K562 (cell line): Measurements from ENCODE around the gene RSRC1. TPM values are rescaled to one million over a fixed set of nuclear protein-coding genes. Genes with fewer than 3 reads are reported as not detected.

Source experiments
- ATF4 ChIP-seq: fragments of 450-650 bp; formaldehyde crosslinking; IDR thresholded peaks from 2 replicates; pipeline ENCODE4 v1.4.0; 2022; ENCODE audit warnings: mild to moderate bottlenecking, moderate library complexity
- CCAR2 ChIP-seq: fragments of 200-400 bp; formaldehyde crosslinking; IDR thresholded peaks from 2 replicates; pipeline ENCODE4 v1.6.1; 2017; ENCODE audit warnings: mild to moderate bottlenecking, low read depth, low read length
- GATAD2B ChIP-seq: fragments of 450-650 bp; IDR thresholded peaks from 2 replicates; pipeline ENCODE4 v1.6.1; 2017; ENCODE audit warnings: mild to moderate bottlenecking, borderline replicate concordance
- HMGXB4 ChIP-seq: sonication (generic); formaldehyde crosslinking; IDR thresholded peaks from 2 replicates; pipeline ENCODE4 v1.8.1; 2023; ENCODE audit warnings: mild to moderate bottlenecking, missing genetic modification reagents
- PHF21A ChIP-seq: fragments of 450-650 bp; IDR thresholded peaks from 2 replicates; pipeline ENCODE4 v1.6.1; 2017; ENCODE audit warnings: low read depth, borderline replicate concordance
- SMC3 ChIP-seq: conservative IDR thresholded peaks from 2 replicates; pipeline ENCODE4 v1.6.1; 2011; ENCODE audit warnings: low read depth, low read length, improper control_type of control experiment; ENCODE audit not compliant: insufficient read depth
- SPI1 ChIP-seq: IDR thresholded peaks from 2 replicates; pipeline ENCODE4 v1.6.1; 2011; ENCODE audit warnings: low read depth, low read length, control low read depth, borderline replicate concordance
- TCF7 ChIP-seq: sonication (generic); IDR thresholded peaks from 2 replicates; pipeline ENCODE4 v1.6.1; 2016; ENCODE audit warnings: antibody characterized with exemption, borderline replicate concordance
- TCFL5 ChIP-seq: fragments of 250-450 bp; sonication (Bioruptor Pico); conservative IDR thresholded peaks from 2 replicates; pipeline ENCODE4 v1.6.1; 2021; ENCODE audit warnings: mild to moderate bottlenecking, moderate library complexity, matching md5 sums
- ZBTB34 ChIP-seq: fragments of 250-450 bp; sonication (Bioruptor Pico); IDR thresholded peaks from 2 replicates; pipeline ENCODE4 v1.8.0; 2021; ENCODE audit warnings: mild to moderate bottlenecking, moderate library complexity
- ZNF584 ChIP-seq: fragments of 200-800 bp; sonication (Bioruptor generic); IDR thresholded peaks from 2 replicates; pipeline ENCODE4 v1.6.1; 2016; ENCODE audit warnings: low read depth, mild to moderate bottlenecking, missing genetic modification characterization, missing compliant biosample characterization
- ZNF75A ChIP-seq: fragments of 450-650 bp; formaldehyde crosslinking; IDR thresholded peaks from 2 replicates; pipeline ENCODE4 v1.4.0; 2020; ENCODE audit warnings: mild to moderate bottlenecking
- polyA plus RNA-seq, 8 experiments: library from polyadenylated mRNA; depleted of rRNA in 4 of 8; stranded (reverse) in 5 of 8; unstranded in 3 of 8; fragments of >200 nt; fragmentation: Nextera tagmentation in 2 of 8; fragmentation: Illumina TruSeq in 1 of 8; extraction: Ambion mirVana in 2 of 8; extraction: Trizol in 1 of 8; gene quantifications; 2 replicates each; pipeline versions ENCODE4 v1.2.1 to v1.2.3, GENCODE V29; 2011 to 2014; ENCODE audit warnings: inconsistent platforms in 1 of 8, missing spikeins in 1 of 8
- total RNA-seq, 7 experiments: library from RNA; depleted of rRNA in 6 of 7; stranded (reverse); fragments of >200 nt in 6 of 7; fragmentation: Illumina TruSeq in 2 of 7; extraction: Trizol in 2 of 7; gene quantifications; 2 replicates each; pipeline versions ENCODE4 v1.2.1 to v1.2.3, GENCODE V29; 2011 to 2021; ENCODE audit warnings: low replicate concordance in 1 of 7
- TF ChIP-seq, protein P1 (sequence below): fragments of 250-450 bp; sonication (Bioruptor Pico); IDR thresholded peaks from 2 replicates; pipeline ENCODE4 v1.4.0; 2020
- TF ChIP-seq, protein P2 (sequence below), 2 experiments: fragments of 250-450 bp in 1 of 2; fragments of 450-650 bp in 1 of 2; sonication (Bioruptor Pico) in 1 of 2; IDR thresholded peaks; 2 replicates each; pipeline versions ENCODE4 v1.6.1 to v1.8.0; 2016 to 2021; ENCODE audit warnings: mild to moderate bottlenecking in 2 of 2, moderate library complexity in 2 of 2, missing compliant biosample characterization in 1 of 2, missing genetic modification characterization in 1 of 2

The RSRC1 gene
- total and polyA plus RNA-seq, 9 of the 15 experiments (the other 6 are each of a cell fraction or from before 2014, with no cell fraction given) = 19.3 to 128 (median 75.5) TPM

DNA sequence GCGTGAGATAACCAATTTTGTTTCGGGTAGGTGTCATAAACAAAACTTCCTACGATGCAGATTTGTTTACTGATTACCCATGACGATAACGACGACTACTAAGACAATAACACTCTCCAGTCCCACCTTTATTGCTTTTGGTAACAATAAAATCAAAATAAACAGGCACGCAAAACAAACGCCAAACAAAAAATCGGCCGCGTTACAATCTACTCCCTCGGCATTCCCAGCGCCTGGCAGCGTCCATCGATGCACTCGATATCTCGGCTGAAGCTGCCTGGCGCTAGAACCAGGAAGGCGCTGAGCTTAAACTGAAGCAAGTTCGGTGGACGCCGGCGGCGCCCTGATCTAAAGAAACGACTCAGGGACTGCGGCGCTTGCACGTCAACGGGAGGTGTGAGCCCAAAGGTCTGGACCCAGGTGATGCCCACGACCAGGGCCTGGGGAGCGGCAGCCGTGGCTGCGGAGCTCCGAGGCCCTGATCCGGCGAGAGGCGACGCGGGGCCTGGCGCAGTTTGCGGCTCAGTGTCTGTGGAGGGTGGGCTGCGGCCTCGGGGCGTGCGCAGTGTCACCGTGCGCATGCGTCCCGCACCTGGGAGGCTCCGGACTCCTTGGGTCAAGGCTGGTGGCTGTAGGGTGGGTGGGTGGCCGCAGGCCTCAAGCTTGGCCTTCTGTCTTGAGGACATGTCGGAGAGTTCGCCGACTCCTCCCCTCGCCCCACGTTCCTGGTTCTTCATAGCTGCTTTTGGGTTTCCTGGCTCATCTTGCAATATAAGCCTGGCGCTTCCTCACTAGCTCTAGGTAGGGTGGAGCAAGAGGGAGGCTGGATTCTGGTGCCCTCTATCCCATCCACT is at the start of gene RSRC1 (continued):
- TF ChIP-seq HMGXB4 (CRISPR knock-in tag) (peak; percentile 90), SPI1 (0 out of 2 replicates have a peak, but pooled peaks have one; percentile 12), ATF4 (CRISPR knock-in tag) (no peak), ZNF75A (CRISPR knock-in tag) (no peak), CCAR2 (no peak), GATAD2B (no peak), TCF7 (no peak), PHF21A (peak; percentile 56; the same call in 1 of the 2 replicates), ZBTB34 (CRISPR knock-in tag) (no peak), TCFL5 (CRISPR knock-in tag) (no peak), ZNF584 (CRISPR knock-in tag) (0 out of 2 replicates have a peak, but pooled peaks have one; percentile 49), SMC3 (no peak)
- TF ChIP-seq, protein P1, sequence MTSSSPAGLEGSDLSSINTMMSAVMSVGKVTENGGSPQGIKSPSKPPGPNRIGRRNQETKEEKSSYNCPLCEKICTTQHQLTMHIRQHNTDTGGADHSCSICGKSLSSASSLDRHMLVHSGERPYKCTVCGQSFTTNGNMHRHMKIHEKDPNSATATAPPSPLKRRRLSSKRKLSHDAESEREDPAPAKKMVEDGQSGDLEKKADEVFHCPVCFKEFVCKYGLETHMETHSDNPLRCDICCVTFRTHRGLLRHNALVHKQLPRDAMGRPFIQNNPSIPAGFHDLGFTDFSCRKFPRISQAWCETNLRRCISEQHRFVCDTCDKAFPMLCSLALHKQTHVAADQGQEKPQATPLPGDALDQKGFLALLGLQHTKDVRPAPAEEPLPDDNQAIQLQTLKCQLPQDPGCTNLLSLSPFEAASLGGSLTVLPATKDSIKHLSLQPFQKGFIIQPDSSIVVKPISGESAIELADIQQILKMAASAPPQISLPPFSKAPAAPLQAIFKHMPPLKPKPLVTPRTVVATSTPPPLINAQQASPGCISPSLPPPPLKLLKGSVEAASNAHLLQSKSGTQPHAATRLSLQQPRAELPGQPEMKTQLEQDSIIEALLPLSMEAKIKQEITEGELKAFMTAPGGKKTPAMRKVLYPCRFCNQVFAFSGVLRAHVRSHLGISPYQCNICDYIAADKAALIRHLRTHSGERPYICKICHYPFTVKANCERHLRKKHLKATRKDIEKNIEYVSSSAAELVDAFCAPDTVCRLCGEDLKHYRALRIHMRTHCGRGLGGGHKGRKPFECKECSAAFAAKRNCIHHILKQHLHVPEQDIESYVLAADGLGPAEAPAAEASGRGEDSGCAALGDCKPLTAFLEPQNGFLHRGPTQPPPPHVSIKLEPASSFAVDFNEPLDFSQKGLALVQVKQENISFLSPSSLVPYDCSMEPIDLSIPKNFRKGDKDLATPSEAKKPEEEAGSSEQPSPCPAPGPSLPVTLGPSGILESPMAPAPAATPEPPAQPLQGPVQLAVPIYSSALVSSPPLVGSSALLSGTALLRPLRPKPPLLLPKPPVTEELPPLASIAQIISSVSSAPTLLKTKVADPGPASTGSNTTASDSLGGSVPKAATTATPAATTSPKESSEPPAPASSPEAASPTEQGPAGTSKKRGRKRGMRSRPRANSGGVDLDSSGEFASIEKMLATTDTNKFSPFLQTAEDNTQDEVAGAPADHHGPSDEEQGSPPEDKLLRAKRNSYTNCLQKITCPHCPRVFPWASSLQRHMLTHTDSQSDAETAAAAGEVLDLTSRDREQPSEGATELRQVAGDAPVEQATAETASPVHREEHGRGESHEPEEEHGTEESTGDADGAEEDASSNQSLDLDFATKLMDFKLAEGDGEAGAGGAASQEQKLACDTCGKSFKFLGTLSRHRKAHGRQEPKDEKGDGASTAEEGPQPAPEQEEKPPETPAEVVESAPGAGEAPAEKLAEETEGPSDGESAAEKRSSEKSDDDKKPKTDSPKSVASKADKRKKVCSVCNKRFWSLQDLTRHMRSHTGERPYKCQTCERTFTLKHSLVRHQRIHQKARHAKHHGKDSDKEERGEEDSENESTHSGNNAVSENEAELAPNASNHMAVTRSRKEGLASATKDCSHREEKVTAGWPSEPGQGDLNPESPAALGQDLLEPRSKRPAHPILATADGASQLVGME (CRISPR knock-in tag) = 0 out of 2 replicates have a peak, but pooled peaks have one; percentile 56
- TF ChIP-seq, protein P2, sequence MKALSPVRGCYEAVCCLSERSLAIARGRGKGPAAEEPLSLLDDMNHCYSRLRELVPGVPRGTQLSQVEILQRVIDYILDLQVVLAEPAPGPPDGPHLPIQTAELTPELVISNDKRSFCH (CRISPR knock-in tag; IDR thresholded peaks at IDR 0.05) = no peak
- TF ChIP-seq, protein P2 (tag; IDR thresholded peaks at IDR 0.05) = peak; percentile 53; the same call in 1 of the 2 replicates
